Measurements from ENCODE around the gene WNT2B.

WNT2B gene

GRCh38 chr1:112542206-112542973 lies 33.6 kb downstream of the WNT2B start:
- no peak for TF ChIP-seq CTCF (IDR thresholded peaks at IDR 0.05; ENCODE audit: low read depth, low read length, missing control alignments)
- no peak for DNase-seq (ENCODE audit: low read depth)
- no peak overlapping the region for H3K4me3 ChIP-seq (ENCODE audit: low read depth, low read length)

- TF ChIP-seq CTCF (IDR thresholded peaks at IDR 0.05; ENCODE audit: low read depth, low read length, missing control alignments): no peak
- H3K4me3 ChIP-seq (ENCODE audit: low read depth, low read length): no peak overlapping the region
- no peak for DNase-seq (ENCODE audit: low read depth)
These were observed 35.4 kb downstream of the WNT2B start for GRCh38 chr1:112544011-112544688.

GRCh38 chr1:112544751-112545150 lies 36.0 kb downstream of the WNT2B start:
- TF ChIP-seq CTCF (IDR thresholded peaks at IDR 0.05; ENCODE audit: low read depth, low read length, missing control alignments): no peak
- H3K4me3 ChIP-seq (ENCODE audit: low read depth, low read length): no peak overlapping the region

GRCh38 chr1:112546076-112546475 lies 37.3 kb downstream of the WNT2B start:
- TF ChIP-seq CTCF (IDR thresholded peaks at IDR 0.05; ENCODE audit: low read depth, low read length, missing control alignments): no peak
- no peak for DNase-seq (ENCODE audit: low read depth)
- no peak overlapping the region for H3K4me3 ChIP-seq (ENCODE audit: low read depth, low read length)

More at GRCh38 chr1:112544751-112545150, 36.0 kb downstream of the WNT2B start:
- no peak for DNase-seq (ENCODE audit: low read depth)

GRCh38 chr1:112548547-112548946 lies 39.8 kb downstream of the WNT2B start:
- H3K4me3 ChIP-seq (ENCODE audit: low read depth, low read length): no peak overlapping the region
- TF ChIP-seq CTCF (IDR thresholded peaks at IDR 0.05; ENCODE audit: low read depth, low read length, missing control alignments): no peak
- DNase-seq (ENCODE audit: low read depth): no peak

- TF ChIP-seq CTCF (IDR thresholded peaks at IDR 0.05; ENCODE audit: low read depth, low read length, missing control alignments): no peak
- no peak overlapping the region for H3K4me3 ChIP-seq (ENCODE audit: low read depth, low read length)
- DNase-seq (ENCODE audit: low read depth): no peak
These were observed 40.8 kb downstream of the WNT2B start for GRCh38 chr1:112549590-112549989.

Measured in GM12864 (cell line).